Measurements from ENCODE around the gene SEC16A.

Gene SEC16A

GRCh38 chr9:136399176-136400037 lies 83.4 kb downstream of the SEC16A start:
- DNase-seq (ENCODE audit: low read depth, low spot score): no peak

GRCh38 chr9:136398286-136398685 lies 84.6 kb downstream of the SEC16A start:
- DNase-seq (ENCODE audit: low read depth, low spot score): no peak

- DNase-seq (ENCODE audit: low read depth, low spot score): no peak
Measured at GRCh38 chr9:136397643-136398042, 85.2 kb downstream of the SEC16A start.

GRCh38 chr9:136396219-136396515 lies 86.7 kb downstream of the SEC16A start:
- no peak for DNase-seq (ENCODE audit: low read depth, low spot score)

- DNase-seq (ENCODE audit: low read depth, low spot score): no peak
Measured at GRCh38 chr9:136395345-136396218, 87.3 kb downstream of the SEC16A start.

GRCh38 chr9:136395020-136395340 lies 87.9 kb downstream of the SEC16A start:
- DNase-seq (ENCODE audit: low read depth, low spot score): no peak

- DNase-seq (ENCODE audit: low read depth, low spot score): no peak
Measured at GRCh38 chr9:136394312-136395019, 88.4 kb downstream of the SEC16A start.

- DNase-seq (ENCODE audit: low read depth, low spot score): no peak
Measured at GRCh38 chr9:136393531-136393930, 89.3 kb downstream of the SEC16A start.

- no peak for DNase-seq (ENCODE audit: low read depth, low spot score)
Measured at GRCh38 chr9:136392538-136393449, 90.0 kb downstream of the SEC16A start.

GRCh38 chr9:136391737-136392537 lies 90.9 kb downstream of the SEC16A start:
- DNase-seq (ENCODE audit: low read depth, low spot score): no peak
